Hematopoietic multipotent progenitor cell treated with erythropoietin and hydrocortisone succinate and interleukin-3 and kit ligand, for 6 days (in vitro differentiated cells): ENCODE results near the gene SNAI3.
"Not testable (repeated sequence)": the region's sequence is repeated elsewhere in the genome, so short reads cannot be mapped to it uniquely, and the experiment has no call there.

ENCODE experiments used
- DNase-seq: peaks from one replicate; pipeline ENCODE4 v3.0.0-alpha.2; 2015

Gene SNAI3

DNA sequence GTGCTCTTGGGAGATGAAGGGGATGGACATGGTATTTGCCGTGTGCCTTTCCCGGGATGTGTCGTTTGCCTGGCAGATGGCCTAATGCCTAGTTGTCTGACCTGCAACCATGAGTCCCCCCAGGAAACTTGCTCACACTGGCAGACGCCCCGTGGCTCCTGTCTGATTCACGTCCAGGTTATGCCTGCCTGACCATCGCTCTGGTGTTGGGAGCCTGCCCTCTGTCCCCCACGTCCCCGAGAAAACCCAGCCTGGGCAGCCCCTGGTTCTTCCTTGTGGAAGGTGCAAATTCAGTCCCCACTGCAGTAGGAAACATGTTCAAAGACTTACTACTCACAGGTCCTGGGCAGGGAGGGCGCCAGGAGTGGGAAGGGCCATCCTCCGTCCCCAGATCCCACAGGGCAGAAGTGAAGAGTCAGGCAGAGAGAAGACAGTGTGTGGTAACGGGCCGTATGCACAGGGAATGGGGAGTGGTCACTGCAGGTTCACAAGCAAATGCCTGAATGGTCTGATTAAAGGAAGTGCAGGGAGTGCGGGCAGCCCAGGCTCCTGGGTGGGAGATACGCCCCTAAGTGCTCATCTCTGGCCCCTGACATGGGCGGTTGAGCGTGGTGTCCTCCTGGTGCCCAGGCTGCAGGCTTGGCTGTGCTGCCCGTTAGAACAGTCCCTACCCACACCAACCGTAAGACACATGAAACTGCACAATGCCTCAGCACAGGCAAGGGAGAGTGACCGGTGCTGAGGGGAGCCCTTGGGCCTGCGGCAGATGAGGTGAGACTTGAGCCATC, 4.2 kb upstream of the SNAI3 start:
- no peak for DNase-seq

DNA sequence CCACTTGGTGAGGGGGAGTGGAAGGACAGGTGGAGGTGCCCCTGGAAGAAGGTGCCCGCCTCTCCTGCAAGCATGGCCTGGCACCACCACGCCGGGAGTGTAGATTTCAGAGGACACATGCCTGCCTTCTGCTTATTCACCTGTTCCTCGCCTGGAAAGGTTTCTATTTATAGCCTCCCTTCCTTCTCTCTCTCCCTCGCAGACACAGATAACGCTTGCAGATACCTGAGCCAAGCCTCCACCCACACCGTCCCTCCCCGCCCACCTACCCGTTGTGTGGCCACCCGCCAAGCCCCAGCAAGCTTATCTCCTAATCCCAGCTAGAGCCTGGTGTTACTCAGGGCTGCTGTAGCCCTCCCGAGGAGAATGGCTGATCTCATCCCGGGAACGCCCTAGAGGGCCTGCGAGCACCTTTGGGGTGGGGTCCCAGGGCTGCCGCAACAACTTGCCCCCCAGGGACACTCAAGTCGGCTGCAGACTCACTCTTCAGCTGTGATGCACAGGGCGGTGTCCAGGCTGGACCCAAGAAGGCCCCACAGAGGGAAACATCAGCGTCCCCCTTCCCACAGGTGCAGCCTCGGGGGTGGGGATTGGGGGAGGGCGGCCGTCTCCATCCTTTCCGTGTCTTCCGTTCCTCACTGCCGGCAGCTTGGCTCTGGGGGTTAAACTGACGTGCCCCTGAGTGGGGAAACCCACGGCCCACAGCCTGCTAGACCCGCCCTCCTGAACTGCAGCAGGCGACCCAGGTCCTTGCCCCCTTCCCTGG, 1.9 kb upstream of the SNAI3 start:
- peak; percentile 92 for DNase-seq

DNA sequence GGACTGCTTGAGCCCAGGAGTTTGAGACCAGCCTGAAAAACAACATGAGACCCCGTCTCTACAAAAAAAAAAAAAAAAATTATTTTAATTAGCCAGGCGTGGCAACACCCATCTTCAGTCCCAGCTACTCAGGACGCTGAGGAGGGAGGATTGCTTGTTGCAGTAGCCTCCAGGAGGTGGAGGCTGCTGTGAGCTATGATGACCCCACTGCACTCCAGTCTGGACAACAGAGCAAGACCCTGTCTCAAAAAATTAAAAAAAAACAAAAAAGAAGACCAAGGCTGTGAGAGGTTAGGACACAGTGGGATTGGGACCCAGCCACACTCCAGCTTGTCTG, 1.3 kb upstream of the SNAI3 start:
- DNase-seq, result peak; percentile 32

DNA sequence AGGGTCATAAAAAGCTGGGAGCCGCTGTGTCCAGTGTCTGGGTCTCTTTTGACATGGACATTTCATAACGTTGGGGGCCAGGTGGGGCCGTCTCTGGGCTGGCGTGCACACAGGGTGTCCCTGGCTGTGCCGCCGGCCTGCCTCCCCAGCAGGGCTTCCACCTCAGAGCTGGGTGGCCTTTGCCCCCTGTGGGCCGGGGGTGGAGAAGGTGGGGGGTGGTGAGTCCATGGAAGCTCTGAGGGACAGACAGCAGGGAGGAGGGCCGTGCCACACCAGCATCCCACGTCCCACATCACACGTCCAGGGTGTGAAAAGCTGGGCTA, 908 bp upstream of the SNAI3 start:
- no peak for DNase-seq

DNA sequence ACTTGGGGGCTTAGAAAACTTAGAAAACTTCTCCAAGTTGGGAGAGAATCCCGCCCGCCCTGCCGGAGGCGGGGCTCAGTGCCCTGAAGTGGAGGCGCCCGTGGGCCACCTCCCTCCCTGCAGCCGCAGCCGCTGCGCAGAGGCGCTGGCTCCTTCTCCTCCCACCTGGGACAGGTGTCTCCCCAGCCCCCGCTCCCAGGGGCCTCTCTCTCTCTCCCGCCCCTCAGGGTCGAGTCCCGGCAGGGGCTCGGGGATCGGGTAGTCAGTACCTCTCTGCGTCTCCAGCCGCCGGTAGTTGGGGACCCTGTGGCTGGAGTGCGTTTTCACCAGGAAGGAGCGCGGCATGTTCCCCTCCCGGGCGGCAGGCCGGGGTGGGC, 257 bp downstream of the SNAI3 start:
- DNase-seq, result peak; percentile 57

DNA sequence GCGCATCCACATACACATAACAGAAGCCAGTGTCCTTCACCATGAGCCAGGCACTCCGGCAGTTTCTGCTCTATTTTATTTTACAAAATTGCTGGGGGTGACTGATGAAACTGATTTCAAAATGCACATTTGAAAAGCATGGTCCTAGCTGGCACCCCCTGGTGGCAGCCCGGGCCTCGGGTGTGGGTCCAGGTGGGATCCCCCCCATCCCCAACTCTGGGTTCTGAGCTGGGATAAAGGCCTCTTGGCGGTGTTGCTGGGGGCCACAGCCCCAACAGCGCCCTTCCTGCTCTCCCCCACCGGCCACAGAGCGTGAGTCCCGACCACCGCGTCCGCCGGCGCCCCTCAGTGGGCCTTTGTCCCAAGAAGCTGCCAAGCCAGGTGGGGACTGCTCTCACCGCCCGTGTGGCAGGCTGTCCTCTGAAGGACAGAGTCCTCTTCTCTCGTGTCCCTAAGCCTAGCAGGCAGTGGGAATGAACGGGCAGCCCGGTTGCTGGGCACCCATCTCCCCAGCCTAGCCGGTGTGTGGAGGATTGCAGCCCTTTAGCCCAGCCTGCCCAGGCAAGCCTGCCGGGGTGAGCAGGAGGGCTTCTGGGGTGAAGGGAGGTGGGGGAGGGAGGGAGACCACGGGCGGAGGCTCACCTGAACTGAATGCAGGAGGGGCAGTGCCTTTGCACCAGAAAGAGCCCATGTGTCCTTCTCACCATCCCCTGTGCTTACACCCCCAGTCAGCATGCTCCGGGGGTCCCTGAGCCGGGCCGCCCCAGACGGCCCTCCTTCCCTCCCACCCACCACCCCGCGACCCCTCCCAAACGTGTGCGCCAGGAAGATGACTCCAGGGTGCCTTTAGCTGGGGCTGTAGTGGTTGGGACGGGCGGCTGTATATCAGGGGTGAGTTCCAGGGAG, 898 bp downstream of the SNAI3 start:
- peak; percentile 56 for DNase-seq

DNA sequence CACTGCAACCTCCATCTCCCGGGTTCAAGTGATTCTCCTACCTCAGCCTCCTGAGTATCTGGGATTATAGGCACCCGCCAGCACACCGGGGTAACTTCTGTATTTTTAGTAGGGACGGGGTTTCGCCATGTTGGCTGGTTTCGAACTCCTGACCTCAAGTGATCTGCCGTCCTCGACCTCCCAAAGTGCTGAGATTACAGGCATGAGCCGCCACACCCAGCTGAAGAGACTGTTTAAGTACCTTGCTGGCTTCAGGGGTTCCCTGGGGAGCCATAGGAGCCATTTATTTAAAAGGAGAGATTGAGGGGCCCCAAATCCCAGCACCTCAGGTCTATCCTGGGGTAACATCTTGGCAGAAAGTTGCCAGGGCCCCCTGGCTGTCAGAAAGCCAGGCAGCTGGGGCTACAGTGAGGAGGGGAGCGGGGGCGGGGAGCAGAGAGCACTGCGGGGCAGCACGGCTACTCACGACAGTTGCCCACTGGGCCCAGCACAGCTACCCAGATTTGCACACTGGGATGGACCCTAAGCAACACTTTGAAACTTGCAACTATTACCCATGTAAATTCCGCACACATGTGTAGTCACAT, 1.6 kb downstream of the SNAI3 start:
- DNase-seq, result no peak

DNA sequence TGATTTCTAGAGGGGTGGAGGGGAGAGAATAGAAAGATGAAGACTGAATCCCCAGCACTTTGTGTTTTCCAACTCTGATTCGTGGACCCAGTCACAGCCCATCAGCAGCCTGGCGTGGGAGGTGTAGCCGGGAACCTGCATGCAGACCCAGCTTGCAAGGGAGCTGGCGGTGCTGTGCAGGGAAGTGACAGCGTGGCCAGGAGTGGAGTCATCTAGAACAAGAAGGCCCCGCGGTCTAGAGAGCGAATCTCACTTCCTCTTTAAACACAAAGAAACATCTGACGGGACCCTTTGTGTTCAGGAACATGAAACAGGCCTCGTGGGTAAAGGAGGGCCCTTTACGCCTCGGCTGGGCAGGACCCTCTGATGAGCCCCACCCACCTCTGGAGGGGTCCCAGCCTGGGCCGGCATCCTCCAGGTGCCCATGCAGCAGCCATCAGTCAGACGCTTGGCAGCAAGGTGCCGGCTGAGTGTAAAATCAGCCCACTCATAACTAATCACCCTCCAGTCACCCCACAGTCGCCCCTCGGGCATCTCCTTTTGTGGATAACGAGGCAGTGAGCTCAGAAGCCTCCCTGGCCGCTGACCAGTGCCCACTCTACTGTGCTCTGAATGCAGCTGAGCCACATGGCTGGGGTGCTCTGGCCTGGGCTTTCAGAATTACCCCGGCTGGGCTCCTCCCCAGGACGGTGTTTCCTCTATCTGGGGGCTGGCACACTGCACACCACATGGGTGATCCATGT, 4.4 kb downstream of the SNAI3 start:
- DNase-seq, result peak; percentile 76

DNA sequence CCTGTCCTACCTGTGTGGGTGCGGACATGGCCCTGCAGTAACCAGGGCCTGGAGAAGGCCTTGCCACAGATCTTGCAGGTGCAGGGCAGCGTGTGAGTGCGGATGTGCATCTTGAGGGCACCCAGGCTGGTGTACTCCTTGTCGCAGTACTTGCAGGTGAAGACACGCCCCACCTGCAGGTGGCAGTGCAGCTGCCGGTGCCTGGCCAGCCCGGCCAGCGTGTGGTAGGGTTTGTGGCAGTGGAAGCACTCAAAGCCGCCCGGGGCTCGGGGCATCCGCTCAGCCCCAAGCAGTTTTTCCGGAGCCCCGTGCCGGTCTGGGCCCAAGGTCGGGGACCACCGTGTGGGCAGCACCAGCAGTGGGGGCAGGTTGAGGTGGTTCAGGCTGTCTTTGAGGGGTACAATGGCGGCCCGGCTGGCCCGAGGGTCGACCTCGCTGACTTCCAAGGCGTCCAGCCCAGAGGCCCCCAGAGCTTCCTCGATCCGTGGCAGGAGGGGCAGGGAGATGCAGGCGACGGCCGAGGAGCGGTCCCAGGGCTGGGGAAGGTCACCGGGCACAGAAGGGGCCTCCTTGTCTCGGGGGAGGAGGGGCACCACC, 5.1 kb downstream of the SNAI3 start:
- DNase-seq, result peak; percentile 38

DNA sequence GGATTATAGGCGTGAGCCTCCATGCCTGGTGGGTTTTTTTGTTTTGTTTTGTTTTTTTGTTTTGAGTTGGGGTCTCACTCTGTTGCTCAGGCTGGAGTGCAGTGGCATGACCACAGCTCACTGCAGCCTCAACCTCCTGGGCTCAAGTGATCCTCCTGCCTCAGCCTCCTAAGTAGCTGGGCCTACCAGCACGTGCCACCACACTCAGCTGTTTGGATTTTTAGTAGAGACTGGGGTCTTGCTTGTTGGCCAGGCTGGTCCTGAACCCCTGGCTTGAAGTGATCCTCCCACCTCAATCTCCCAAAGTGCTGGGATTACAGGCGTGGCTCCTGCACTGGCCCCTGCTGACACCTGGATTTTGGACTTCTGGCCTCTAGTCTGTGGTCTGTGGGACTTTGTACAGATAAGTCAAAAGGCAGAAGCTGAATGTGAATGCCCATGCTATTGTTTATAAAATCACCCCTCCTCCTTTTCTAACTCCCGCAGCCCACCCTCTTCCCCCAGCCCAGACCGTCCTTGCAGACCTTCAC, 5.7 kb downstream of the SNAI3 start:
- DNase-seq, result no peak

DNA sequence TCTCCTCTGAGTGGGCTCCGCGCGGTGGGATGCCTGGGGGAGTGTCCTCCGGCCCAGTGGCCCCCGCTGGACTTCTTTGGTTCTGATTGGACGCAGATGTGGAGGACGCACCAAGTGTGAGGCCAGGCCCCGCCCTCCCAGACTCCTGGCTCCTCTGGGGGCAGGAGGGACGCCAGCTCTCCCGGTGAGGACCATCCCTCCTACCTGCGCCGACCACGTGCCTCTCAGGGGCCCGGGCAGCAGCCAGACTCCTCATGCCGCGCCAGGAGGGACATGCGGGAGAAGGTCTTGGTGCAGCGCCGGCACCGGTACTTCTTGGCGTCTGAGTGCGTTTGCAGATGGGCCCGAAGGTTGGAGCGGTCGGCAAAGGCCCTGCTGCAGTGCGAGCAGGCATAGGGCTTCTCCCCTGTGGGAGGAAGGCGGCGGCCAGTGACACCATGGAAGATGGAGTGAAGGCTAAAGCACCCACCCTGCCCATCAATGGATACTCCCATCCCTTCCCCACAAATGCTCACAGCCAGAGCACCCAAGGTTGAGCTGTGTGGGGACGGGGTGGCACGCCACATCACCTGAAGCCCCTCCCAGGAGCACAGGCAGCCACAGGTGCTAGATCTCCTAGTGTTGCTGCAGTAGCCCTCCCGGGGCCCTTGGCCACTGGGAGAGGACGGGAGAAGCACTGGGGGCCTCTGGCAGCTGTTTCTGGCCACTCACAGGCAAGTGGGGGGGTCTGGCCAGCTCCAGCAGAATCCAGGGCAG, 7.9 kb downstream of the SNAI3 start:
- no peak for DNase-seq

DNA sequence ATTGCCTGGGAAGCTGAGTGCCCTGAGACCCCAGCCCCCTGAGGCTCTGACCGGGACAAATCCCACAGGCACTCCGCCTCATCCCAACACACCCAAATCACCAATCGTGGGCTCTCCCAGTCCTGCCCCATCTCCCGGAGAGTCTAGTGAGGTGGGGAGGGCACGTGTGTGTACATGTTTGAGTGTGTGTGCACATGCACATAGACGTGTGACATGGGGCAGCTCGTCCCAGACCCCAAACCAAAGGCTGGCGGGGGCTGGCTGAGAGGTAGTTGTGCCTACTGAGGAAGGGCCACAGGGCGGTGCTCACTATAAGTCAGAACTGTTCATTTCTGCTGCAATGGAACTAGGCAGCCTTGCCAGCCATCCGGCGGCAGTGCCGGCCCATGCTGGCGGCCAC, 8.6 kb downstream of the SNAI3 start:
- DNase-seq, result no peak

DNA sequence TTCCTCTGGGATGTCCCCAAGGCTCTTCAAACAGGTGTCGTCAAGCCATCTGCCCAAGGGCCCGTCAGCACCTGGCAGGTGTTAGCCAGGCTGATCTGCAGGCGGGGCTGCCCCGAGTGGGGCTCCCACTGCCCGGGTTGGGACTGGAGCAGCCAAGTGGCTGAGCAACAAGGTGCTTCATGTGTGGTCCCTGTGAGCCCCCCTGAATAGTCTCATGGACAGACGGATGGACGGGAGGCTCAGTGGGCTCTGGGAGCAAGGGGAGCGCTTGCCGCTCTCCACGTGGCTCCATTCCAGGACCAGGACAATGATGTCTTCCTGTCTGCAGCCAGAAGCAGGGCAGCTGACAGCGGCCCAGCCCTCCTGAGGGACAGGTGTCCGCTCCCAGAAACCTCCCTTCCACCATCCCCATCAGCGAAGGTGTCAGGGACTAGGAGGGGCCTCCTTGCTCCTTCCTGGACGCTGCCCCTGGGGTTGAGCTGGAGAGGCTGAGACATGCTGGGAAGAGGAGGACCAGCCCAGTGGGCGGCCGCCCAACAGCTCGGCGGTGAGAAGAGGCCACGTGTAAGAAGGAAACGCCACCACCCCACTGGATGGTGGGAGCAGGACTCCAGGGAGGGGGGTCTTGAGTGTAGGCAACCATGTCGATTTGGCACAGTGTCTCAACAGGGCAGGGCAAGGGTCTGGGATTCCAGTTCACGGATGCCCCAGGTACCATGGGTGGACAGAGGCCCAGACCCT, 9.6 kb downstream of the SNAI3 start:
- no peak for DNase-seq

DNA sequence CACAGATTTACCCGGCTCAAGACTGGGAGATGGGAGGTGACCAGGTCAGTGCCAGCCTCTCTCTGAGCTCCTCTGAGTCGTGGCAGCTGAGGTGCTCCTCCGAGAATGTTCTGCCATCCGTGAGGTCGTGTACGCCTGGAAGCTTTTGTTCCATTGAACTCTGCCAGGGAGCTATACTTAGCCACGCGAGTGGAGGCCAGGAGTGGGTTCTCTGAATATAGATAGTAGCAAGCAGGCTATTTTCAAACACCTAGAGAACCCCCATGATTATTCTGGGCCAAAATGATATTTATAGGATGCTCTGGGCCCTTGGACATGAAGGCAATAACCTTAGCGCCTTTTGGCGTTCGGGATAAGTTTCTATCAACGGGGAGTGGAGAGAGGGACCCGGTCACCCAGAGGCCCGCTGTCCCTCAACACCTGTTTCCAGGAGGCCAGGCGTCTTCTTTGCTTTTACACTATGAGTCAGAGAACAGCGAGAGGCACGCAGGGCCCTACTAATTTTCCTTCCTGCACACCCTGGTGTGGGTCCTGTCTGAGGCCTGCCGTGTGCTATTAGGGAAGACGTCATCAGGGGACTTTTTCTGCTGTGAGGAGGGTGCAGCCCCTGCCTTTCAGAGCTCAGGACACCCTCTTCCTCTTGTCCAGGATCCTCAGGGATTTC, 12.5 kb downstream of the SNAI3 start:
- DNase-seq, result no peak

DNA sequence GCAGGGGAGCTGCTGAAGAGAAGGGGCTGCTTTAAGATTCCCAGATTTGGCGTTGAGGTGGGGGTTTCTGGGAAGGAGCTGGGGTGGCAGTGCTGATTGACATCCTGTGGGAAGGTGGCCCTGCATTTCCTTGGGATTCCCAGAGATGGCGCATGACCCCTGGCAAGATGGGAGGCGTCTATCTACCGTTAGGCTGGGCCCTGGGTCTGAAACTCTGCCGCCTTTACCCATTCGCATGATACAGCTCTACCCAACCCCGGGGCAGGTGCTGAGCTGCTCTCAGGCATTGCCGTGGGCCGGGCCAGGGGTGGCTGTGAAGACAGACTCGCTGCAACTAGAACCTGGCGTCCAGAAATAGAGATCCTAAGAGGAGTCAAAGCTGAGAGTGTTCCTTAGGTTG, 13.5 kb downstream of the SNAI3 start:
- DNase-seq, result no peak

DNA sequence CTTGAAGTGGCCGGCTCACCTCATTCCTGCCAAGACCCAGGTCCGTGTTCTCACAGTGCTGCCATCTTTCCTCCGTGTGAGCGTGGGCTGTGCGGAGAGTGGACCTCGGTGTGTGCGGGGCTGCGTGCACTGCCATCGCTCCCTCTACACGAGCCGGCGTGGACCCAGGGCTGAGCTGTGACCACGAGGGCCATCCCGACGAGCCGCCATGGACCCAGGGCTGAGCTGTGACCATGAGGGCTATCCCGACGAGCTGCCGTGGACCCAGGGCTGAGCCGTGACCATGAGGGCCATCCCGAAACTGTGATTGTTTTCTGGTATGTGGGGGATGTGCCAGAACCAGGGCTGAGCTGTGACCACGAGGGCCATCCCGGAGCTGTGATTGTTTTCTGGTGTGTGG, 14.5 kb downstream of the SNAI3 start:
- no peak for DNase-seq

DNA sequence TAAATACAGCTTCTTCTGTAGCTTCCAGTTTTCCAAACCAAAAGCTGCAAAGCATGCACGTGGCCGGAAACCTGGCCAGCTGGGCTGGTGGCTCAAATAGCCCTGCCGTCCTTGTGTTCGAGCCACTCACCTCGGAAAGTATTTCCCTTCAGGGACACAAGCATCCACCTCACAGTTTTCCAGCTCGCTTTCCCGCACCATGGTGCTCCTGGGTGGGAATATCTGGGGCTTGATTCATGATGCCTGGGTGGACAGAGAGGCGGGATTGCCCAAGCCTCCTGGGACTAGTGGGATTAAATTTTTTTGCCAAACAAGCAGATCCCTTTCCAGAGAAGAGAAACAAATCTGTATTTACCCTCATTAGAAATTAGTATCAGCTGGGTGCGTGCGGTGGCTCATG, 16.3 kb downstream of the SNAI3 start:
- no peak for DNase-seq

DNA sequence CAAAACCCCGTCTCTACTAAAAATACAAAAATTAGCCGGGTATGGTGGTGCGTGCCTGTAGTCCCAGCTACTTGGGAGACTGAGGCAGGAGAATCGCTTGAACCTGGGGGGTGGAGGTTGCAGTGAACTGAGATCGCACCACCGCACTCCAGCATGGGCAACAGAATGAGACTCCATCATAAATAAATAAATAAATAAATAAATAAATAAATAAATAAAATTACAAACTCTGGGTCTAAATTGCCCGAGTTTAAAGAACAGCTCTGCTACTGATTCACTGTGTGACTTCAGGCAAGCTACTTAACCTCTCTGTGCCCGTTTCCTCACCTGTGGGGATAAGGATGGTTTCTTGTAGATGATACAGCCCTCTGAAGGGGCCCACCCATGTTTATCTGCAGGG, 16.8 kb downstream of the SNAI3 start:
- DNase-seq, result not testable (repeated sequence)

DNA sequence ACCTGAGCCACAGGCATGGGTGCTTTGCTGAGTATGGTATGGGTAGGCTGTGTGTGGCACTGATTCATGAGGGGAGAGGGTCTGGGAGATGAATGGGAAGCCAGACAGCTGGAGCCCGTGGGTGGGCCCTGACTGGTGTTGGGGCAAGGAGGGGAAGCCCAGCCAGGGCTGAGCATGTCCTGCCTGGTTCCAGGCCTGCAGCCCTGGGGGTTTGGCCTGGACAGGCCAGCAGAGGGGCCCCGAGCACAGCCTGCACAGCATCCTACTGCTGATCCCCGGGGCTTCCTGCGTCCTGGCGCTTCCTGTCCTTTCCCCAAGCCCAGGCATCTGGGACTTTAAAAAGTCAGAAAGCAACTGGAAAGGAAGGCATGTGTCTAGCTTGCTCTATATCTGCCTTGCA, 18.8 kb downstream of the SNAI3 start:
- no peak for DNase-seq

DNA sequence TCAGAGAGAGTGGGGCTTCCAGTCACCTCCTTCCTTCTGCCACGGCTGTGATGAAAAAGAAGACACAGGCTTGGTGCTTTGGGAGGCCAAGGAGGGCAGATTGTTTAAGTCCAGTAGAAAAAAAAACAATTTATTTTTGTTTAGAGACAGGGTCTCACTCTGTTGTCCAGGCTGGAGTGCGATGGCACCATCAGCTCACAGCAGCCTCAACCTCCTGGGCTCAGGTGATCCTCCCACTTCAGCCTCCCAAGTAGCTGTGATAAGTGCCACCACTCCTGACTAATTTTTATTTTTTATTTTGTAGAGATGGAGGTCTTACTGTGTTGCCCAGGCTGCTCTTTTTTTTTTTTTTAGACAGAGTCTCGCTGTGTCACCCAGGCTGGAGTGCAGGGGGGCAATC, 20.7 kb downstream of the SNAI3 start:
- no peak for DNase-seq
